Stimulated activated CD4-positive, alpha-beta T cell treated with anti-CD3 and anti-CD28 coated beads, TNF-alpha, amount 100 ng/mL, for 24 hours (primary cell): ENCODE data around the gene HES5.
"Not testable (repeated sequence)": the region's sequence is repeated elsewhere in the genome, so short reads cannot be mapped to it uniquely, and the experiment has no call there.

Source experiments
- DNase-seq, 3 experiments: peaks; one replicate each; pipeline ENCODE4 v3.0.0-alpha.2; 2020; ENCODE audit warnings: low read depth in 3 of 3

HES5 gene, protein sequence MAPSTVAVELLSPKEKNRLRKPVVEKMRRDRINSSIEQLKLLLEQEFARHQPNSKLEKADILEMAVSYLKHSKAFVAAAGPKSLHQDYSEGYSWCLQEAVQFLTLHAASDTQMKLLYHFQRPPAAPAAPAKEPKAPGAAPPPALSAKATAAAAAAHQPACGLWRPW

DNA sequence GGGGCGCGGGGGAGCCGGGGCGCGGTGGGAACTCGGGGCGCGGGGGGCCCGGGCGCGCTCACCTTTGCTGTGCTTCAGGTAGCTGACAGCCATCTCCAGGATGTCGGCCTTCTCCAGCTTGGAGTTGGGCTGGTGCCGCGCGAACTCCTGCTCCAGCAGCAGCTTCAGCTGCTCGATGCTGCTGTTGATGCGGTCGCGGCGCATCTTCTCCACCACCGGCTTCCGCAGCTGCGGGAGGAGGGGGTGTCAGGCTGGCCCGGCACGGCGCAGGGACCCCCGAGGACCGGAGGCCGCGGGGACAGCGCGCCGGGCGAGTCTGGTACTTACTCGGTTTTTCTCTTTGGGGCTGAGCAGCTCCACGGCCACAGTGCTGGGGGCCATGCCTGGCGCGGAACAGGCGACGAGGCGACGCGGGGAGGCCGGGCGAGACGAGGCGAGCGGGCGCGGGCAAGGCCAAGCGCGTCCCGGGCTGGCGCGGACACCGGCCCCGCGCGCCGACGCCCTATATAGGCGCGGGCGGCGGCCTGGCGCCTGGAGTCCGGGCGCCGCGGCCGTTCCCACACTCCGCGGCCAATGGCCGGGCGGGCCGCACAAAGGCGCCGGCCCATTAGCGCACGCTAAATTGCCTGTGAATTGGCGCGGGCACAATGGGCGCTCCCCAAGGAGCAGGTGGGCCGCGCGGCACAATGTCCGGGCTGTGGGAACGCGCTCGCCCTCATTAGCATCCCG is at the start of gene HES5:
Gene HES5, minus strand, starts transcription at position 480 of the 729 bp plus-strand sequence. Its CDS starts 99 bp downstream, at position 381.
- no peak for DNase-seq

DNA sequence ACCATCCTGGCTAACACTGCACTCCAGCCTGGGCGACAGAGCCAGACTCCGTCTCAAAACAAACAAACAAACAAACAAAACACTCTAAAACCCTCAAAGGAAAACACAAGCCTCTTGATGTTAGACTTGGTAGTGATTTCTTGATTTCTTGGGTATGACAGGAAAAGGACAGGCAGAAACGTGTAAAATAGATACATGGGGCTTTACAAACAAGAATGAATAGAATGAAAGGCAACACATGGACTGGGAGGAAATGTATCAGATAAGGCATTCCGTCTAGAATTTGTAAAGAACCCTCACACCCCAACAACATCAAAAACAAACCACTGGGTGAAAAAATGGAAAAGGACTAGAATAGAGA is 48.7 kb upstream of the HES5 start:
- DNase-seq = no peak

DNA sequence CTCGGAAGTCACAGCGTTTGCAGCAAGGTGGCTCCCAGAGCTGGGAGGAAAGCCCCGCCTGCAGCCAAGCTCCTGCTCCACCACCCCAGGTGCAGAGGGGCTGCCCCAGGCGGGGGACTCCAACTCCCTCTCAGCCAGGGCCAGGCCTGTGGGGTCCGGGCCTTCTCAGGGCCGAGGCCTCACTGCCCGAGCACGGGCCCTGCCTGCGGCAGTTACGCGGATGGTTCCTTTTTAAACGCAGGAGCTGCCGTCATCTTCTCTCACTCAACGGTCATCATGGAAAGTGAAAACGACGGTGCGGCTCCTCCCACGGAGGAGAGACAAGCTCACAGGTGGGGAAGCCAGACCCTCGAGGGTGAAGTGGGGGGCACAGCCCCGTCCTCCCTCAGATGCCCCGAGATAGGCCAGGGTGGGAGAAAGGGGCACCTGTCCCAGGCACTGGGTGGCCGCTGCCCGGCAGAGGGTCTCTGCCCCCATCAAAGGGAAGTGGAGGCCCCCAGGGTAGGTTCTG is 47.6 kb upstream of the HES5 start:
- peak in 1 of 3 experiments; percentile 50 for DNase-seq

DNA sequence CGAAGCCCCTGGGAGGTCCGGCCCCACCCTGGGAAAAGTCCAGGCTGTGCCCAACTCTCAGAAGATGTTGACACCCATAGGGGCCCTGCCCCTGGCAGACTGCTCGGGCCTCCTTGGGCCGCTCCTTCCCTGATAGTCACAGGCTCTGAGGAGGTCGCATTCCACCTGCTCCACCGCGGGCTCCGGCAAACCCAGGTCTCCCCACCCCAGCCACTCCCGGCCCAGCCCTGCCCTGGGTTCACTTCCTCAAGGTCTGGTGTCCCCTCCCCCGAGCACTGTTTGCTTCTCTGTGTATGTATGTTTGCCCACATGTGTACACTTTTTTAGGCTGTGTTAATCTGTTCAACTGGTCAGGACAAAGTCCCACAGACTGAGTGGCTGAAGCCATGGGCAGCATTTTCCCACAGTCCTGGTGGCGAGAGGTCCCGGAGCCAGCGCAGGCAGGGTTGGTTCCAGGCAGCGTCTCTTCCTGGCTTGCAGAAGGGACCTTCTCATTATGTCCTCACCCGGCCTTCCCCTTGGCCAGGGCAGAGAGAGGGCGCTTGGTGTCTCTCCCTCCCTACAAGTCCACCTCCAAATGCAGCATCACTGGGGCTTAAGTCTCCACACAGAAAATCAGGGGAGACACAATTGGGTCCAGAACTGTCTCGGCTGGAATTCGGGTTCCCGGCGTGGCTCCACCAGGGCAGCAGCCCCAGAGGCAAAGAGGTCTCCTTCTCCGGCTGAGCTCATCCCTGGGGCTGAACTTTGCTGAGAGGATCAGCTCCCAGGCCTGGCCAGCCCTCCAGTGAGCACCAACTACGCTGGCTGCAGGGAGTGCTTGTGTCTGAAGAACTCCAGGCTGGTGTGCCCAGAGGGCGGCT is 46.0 kb upstream of the HES5 start:
- DNase-seq = no peak

DNA sequence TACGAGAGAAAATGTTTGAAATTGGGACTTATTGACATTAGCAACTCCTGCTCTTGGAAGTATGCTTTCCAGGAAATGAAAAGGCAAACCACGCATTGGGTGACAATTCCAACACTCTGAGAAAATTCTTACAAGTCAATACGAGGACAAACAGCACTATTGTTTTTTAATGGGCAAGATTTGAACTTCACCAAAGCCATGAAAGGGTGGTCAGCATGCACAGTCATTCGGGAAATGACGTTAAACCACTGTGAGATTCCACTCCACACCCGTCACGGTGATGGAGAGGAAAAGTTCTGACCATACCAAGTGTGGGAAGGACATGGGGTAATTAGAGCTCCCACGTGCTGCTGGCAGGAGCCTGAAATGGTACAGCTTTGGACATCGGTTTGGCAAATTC is 44.3 kb upstream of the HES5 start:
- no peak for DNase-seq

DNA sequence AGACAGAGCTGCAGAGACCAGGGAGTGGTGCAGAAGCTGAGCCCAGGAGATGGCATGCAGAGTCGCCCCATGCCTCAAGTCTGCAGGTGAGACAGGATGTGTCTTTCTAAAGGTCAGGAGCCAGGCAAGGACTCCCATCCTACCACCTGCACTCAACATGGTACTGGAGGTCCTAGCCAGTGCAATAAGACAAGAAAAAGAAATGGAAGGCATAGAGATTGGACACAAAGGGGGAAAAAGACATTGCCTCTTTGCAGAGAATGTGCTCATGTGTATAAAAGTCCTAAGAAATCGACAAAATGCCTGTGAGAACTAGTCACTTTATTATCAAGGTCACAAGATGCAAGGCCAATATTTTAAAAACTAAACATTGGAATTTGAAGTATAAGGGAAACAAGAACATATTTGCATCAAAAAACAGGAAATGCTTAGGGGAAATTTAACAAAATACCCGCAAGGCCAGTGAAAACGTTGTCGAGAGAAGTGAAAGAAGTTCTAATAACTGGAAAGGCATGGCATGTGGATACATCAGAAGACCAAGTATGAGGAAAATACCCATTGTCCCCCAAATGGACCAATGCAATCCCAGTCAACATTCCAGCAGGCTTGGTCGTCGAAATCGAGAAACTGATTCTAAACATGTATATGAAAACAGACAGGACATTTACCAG is 43.3 kb upstream of the HES5 start:
- DNase-seq = no peak

DNA sequence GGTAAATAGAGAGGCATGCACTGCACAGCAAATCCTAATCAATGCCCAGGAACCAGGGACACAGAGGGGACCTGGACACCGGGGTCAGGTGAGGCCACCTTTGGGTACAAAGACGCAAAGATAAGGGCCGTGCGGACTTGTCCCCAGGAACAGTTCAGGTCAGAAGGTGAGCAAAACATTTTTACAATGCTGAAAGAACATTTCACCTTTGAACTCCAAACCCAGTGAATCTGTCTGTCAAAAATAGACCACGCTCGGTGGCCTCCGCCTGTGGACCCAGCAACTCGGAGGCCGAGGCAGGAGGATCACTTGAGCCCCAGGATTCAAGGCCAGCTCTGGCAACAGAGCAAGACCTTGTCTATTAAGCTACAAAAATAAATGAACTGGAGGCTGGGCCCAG is 41.3 kb upstream of the HES5 start:
- no peak for DNase-seq

DNA sequence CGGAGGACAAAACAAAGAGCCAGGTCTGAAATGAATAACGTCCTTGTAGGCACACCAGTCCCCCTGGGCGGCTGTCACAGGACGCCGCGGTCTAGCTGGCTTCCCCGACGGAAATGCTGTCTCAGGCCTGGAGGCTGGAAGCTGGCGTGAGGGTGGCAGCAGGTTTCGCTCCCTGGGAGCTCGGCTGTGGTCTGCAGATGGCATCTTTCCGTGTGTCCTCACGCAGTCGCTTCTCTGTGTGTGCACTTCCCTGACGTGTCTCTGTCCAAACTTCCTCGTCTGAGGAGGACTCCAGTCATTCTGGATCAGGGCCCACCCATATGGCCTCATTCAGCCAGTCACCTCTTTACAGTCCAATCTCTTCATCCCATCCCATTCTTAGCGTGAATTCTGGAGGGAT is 40.3 kb upstream of the HES5 start:
- no peak for DNase-seq

DNA sequence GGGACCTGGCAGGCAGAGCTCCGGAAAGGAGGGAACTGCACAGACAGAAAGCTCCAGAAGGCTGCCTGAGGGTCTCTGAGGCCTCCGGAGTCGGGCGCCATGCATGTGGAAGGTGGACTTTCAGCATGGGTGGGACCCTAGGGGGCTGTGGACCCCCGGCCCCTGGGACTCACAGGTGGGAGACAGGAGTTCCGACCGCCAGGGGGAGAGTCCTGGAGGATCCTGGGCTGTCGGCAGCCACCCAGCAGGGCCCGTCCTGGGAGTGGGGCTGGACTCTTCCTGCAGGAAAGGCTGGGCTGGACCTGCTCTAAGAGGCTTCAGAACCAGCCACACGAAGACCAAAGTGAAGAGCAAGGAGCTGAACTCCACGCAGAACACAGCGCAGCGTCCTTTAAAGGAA is 39.6 kb upstream of the HES5 start:
- DNase-seq = not testable (repeated sequence)

DNA sequence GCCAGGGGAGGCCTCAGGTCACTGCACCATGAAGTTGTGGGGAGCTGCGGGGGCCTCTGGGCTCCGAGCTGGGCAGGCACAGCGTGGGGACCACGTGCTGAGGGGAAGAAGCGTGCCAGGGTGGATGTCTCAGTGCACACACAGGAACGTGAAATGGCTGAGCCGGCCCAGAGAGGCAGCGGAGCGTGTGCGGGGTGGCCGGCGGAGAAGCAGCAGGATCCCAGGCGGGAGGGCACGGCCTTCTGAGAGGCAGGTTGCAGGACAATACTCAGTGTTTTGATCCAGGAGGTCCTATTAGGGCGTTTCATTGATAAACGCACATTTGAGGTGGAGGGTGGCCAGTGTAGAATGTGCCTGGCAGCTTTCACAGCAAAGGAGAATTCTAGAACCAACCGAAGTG is 39.0 kb upstream of the HES5 start:
- no peak for DNase-seq

DNA sequence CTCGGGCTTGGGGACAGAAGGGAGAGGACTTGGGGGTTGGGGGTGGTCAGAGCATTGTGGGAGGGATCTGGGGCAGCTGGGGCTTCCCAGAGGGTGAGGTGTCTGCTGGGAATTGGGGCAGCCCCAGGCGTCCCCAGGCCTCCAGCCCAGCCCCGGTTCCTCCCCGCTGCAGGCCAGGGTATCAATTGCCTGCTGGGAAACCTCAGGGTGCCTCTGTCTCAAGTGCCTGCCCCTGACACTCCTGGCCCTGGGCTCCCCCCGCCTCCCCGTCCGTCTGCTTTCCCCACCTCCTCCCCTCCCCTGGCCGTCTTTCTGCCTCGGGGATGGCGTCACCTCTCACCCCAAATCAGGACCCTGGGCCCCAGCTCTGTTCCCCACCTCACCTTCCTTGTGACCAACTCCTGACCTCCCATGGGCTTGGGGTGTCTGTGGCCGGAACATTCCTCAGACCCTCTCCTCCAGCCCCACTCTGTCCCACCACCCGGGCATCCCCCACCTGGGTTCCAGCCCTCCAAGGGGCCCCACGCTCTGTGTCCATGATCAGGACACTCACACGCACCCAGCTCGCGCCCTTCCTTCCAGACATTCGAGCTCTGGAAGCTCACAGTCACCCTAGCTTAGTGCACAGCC is 38.2 kb upstream of the HES5 start:
- DNase-seq = not testable (repeated sequence)

DNA sequence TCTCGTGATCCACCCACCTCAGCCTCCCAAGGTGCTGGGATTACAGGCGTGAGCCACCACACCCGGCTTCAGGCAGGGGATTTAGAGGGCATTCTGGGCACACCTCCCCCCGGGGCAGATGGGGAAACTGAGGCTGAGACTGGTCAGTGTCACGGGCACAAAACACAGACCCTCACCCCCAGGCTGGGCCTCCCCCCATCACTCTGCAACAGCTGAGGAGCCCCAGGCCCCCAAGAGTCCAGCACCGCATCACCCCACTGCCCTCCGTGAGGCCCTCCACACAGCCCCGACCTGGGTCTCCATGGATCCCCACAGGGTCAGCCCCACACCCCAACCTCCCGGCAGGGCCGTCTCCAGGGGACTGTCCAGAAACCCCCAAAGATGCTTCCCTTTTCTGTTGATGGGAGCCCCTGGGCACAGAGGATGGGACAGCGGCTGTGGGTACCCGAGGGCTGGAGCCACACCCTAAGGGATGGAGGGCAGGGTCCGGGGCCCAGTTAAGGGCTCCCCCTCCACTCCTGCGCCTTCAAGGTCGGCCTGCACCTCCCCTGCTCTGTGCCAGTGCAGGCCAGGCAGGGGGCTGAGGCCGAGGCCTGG is 37.1 kb upstream of the HES5 start:
- DNase-seq = no peak

DNA sequence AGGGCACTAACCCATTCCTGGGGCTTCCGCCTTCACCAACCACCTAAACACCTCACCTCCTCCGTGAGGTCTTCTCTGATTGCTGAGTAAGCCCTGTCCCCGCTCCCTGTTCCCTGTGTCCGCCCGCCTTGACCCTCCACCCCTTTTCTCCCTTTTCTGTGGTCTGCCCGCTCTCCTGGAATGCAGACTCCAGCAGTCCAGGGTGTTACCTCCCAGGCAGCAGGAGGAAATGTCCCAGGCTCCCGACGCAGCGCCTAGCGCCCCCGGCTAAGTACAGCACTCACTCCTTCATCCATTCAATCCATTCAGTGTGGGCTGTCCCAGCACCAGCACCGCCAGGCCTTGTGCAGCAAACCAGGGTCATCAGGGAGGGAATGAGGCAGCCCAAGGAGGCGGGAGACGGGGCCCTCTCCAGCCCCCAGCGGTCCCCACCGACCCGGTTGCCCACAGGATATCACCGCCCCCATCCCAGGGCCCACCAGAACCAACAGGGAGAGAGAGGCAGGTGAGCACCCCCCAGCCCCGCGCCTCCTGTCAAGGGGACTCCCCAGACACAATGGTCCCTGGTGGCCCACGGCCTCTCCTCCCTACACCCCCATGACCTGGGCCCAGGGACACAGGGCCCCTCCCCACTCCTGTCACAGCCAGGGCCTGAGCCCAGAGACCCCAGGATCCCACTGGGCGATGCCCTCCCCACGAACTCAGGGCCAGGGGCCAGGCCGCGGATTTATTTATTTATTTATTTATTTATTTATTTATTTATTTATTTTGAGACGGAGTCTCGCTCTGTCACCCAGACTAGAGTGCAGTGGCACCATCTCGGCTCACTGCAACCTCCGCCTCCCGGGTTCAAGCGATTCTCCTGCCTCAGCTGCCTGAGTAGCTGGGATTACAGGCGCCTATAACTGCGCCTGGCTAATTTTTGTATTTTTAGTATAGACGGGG is 36.3 kb upstream of the HES5 start:
- DNase-seq = no peak

DNA sequence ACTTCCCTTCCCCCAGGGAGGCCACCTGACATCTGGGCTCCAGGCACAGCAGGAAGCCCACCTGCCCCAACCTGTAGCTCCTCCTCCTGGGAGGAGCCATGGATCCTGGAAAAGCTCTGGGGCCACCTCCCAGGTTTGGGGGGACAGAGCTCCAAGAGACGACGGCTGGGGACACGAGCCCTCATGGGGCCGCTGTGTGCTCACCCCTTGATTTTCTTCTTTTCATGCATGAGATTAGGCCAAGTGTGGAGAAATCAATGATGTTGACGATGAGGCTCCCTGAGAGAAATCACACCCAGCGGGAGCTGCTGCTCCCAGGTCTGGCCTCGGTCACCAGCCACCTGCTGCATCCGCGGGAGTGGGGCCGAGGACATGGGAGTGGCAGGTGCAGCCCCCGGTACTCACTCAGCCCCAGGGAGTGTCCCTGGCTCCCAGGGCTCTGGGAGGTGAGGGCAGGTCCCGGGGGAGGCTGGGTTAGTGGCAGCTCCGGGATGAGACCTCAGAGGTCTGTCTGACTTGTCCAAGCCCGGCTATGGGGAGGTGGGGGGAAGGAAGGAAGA is 34.8 kb upstream of the HES5 start:
- DNase-seq = no peak

DNA sequence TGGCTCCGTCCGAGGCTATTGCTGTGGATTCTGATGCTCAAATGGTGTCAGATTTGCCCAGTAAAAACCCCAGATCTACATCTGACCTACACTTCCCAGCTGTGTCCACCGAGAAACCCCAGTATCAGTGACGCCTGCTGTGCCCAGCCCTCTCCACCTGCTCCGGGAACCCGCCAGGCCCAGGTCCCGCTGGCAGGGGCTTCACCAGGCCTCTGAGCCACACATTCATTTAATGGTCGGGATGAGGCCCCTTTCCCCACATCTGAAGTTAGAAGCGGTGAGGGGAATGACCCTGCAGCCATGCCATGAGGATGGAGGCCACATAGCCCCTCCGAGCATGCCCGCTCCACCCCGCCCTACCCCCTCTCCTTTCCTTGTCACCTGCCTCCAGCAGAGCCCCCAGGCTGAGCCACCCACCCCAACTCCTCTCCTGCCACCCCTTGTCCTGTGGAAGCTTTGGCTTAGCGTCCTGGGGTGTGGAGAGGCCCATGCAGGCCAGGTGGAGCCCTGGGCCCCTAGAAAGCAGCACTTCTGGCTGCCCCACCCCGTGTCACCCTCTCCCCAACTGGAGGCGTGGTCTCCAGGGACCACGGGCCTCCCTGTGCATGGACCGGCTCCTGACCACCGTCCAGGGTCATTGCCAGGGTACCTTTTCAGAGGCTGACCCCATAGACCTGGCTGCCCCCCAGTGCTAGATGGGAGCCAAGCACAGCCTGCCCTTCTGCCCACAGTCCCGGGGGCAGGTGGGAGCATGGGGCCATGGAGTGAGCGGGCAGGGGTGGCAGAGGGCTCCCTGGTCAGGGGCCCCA is 34.1 kb upstream of the HES5 start:
- no peak for DNase-seq

DNA sequence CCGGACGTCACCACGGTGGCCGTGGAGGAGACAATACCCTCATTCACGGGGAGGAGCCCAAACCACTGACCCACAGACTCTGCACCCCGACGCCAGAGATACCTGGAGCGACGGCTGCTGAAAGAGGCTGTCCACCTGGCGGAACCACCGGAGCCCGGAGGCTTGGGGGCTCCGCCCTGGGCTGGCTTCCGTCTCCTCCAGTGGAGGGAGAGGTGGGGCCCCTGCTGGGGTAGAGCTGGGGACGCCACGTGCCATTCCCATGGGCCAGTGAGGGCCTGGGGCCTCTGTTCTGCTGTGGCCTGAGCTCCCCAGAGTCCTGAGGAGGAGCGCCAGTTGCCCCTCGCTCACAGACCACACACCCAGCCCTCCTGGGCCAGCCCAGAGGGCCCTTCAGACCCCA is 33.1 kb upstream of the HES5 start:
- DNase-seq = no peak

DNA sequence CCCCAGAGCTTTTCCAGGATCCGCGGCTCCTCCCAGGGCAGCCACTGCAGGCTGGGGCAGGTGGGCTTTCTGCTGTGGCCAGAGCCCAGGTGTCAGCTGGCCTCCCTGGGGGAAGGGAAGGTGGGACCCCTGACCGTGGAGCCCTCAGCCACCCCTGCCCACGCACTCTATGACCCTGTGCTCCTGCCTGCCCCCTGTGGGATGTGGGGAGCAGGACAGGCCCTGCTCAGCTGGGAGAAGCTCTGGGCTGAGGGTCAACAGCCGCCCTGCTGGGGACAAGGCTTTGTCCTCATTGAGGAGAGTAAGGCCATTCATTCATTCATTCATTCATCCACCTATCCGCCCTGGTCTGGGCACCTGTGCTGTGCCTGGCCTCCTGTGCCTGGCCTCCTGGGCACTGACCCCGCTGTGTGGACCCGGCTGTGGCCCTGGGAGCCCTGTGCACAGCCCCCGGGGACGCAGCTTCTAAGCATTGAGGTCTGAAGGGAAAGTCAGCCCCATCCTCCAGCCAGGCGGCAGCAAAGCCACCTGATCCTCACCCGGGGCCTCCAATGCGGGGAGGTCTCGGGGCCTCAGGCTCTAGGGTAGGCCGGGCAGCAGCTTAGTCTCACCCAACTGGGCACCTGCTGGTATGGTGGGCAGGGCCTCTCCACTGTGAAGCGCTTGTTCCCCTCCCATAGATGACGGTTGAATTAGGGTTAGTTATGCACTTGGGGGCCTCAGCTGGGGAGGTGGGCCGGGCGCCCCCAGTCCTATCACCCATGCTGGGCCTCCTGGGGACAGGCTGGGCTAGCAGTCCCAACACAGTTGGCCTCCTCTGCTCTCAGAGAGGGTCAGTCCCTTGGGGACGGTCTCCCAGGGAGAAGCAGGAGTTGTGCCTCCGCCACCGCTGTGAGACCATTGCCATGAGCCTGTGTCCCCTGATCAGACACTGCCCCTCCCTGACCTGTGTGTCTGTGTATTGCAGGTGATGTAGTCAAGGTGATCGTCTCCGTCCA is 32.1 kb upstream of the HES5 start:
- DNase-seq = no peak

DNA sequence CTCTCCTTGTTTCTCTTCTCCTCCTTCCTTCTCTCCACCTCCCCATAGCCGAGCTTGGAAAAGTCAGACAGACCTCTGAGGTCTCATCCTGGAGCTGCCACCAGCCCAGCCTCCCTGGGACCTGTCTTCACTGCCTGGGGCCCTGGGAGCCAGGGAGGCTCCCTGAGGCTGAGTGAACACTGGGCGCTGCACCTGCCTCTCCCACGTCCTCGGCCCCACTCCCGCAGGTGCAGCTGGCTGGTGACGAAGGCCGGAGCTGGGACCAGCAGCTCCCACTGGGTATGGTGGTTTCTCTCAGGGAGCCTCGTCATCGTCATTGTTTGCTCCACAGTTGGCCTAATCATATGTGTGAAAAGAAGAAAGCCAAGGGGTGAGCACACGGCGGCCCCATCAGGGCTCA is 31.4 kb upstream of the HES5 start:
- DNase-seq = no peak
